CMK (cell line): ENCODE measurements around the gene GALNT17.

ENCODE experiments used
- DNase-seq: peaks from one replicate; pipeline ENCODE4 v3.0.0-alpha.2; 2010; ENCODE audit warnings: low read depth

Gene GALNT17

GRCh38 chr7:71457846-71458590 lies 326.1 kb downstream of the GALNT17 start:
- DNase-seq, result no peak

GRCh38 chr7:71459132-71459531 lies 327.2 kb downstream of the GALNT17 start:
- no peak for DNase-seq

GRCh38 chr7:71461572-71461971 lies 329.6 kb downstream of the GALNT17 start:
- DNase-seq, result no peak

GRCh38 chr7:71465741-71466189 lies 333.8 kb downstream of the GALNT17 start:
- no peak for DNase-seq

- no peak for DNase-seq
Measured at GRCh38 chr7:71466448-71467145, 334.7 kb downstream of the GALNT17 start.

- no peak for DNase-seq
Measured at GRCh38 chr7:71470326-71470725, 338.4 kb downstream of the GALNT17 start.

GRCh38 chr7:71470830-71471229 lies 338.9 kb downstream of the GALNT17 start:
- DNase-seq, result no peak

GRCh38 chr7:71472962-71473361 lies 341.0 kb downstream of the GALNT17 start:
- DNase-seq, result no peak

- DNase-seq, result no peak
Measured at GRCh38 chr7:71473366-71473967, 341.5 kb downstream of the GALNT17 start.

- no peak for DNase-seq
Measured at GRCh38 chr7:71477441-71477840, 345.5 kb downstream of the GALNT17 start.

GRCh38 chr7:71479231-71479630 lies 347.3 kb downstream of the GALNT17 start:
- DNase-seq, result no peak

GRCh38 chr7:71480791-71481190 lies 348.8 kb downstream of the GALNT17 start:
- DNase-seq, result no peak

GRCh38 chr7:71482284-71482683 lies 350.3 kb downstream of the GALNT17 start:
- no peak for DNase-seq

GRCh38 chr7:71484380-71484779 lies 352.4 kb downstream of the GALNT17 start:
- no peak for DNase-seq

- no peak for DNase-seq
Measured at GRCh38 chr7:71485586-71485985, 353.6 kb downstream of the GALNT17 start.

- no peak for DNase-seq
Measured at GRCh38 chr7:71486414-71486813, 354.5 kb downstream of the GALNT17 start.

- DNase-seq, result no peak
Measured at GRCh38 chr7:71486856-71487628, 355.1 kb downstream of the GALNT17 start.

GRCh38 chr7:71488308-71488707 lies 356.4 kb downstream of the GALNT17 start:
- no peak for DNase-seq

- no peak for DNase-seq
Measured at GRCh38 chr7:71491336-71491735, 359.4 kb downstream of the GALNT17 start.

GRCh38 chr7:71495828-71496227 lies 363.9 kb downstream of the GALNT17 start:
- DNase-seq, result no peak

GRCh38 chr7:71497256-71497946 lies 365.5 kb downstream of the GALNT17 start:
- DNase-seq, result no peak

- DNase-seq, result no peak
Measured at GRCh38 chr7:71498381-71498780, 366.4 kb downstream of the GALNT17 start.
